ENCODE results near the gene CC2D2B. TPM values are rescaled to one million over a fixed set of nuclear protein-coding genes. Genes with fewer than 3 reads are reported as not detected.
"Not testable (repeated sequence)": the region's sequence is repeated elsewhere in the genome, so short reads cannot be mapped to it uniquely, and the experiment has no call there.

The CC2D2B gene
- total RNA-seq, 1 donor from 2014 or later: 0.77 TPM

DNA sequence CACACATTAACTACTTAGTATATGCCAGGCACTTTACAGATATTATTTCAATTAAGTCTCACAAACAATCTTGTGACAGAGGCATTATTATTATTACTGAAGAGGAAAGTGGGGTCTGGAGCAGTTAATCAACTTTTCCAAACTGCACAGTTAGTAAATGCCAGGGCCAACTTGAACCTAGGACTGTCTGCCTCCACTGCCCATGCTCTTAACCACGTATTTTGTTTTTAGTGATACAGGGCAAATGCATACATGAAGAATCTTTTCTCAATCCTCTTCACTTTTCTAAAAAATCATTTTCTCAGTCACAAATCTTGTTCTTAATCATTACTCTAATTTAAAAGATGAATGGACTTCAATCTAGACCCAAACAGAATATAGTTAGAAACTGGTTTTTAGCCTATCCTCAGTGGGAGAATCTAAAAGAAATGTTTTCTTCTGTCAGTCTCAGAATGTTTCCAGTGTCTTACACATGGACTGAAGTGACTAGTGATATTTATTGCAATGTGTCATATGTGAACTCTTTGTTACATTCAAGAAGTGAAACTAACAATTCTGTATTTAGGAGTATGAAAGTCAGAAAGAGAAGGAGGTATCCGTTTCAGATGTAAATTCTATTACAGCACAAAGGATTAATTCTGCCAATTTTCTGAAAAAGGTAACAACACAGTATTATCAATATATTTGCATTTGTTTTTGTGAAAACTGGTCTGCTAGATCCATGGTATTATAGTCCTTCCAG, 80.1 kb downstream of the CC2D2B start:
- TF ChIP-seq, protein P1, sequence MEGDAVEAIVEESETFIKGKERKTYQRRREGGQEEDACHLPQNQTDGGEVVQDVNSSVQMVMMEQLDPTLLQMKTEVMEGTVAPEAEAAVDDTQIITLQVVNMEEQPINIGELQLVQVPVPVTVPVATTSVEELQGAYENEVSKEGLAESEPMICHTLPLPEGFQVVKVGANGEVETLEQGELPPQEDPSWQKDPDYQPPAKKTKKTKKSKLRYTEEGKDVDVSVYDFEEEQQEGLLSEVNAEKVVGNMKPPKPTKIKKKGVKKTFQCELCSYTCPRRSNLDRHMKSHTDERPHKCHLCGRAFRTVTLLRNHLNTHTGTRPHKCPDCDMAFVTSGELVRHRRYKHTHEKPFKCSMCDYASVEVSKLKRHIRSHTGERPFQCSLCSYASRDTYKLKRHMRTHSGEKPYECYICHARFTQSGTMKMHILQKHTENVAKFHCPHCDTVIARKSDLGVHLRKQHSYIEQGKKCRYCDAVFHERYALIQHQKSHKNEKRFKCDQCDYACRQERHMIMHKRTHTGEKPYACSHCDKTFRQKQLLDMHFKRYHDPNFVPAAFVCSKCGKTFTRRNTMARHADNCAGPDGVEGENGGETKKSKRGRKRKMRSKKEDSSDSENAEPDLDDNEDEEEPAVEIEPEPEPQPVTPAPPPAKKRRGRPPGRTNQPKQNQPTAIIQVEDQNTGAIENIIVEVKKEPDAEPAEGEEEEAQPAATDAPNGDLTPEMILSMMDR (IDR thresholded peaks at IDR 0.05; ENCODE audit: unreplicated experiment): no peak
- DNase-seq (ENCODE audit: low spot score, unreplicated experiment): no peak
- H3K4me1 Mint-ChIP-seq (ENCODE audit: low read depth): no peaks in the 10 kb centered on the region
- H3K27ac Mint-ChIP-seq: no peak overlapping the region
- H3K36me3 Mint-ChIP-seq (ENCODE audit: insufficient read depth): no peaks in the 10 kb centered on the region
- H3K4me3 Mint-ChIP-seq (ENCODE audit: low read depth): no peak overlapping the region
- H3K27me3 Mint-ChIP-seq: peaks cover 14% of the 10 kb centered on the region
- no peaks in the 10 kb centered on the region for H3K9me3 Mint-ChIP-seq (ENCODE audit: low read depth)

DNA sequence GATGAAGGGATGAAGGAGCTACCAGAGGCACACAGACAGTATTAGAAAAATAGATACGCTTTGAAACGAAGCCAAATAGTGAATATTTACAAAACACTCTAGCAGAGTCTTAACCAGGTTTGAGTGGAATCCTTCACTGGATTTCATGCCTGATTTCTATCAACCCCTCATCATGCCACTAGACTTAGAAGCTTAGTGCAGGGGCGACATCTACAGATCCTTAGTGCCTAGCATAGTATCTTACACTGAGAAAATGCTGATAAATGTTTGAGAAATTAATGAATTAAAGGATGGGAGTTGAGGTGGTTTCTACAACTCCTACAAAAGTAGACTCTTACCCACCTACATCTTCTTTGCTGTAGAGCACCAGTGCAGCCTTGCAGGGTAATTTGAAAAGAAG, 80.9 kb downstream of the CC2D2B start:
- DNase-seq (ENCODE audit: low spot score, unreplicated experiment): no peak
- H3K36me3 Mint-ChIP-seq (ENCODE audit: insufficient read depth): no peaks in the 10 kb centered on the region
- H3K27me3 Mint-ChIP-seq: peaks cover 14% of the 10 kb centered on the region
- TF ChIP-seq, protein P1 (IDR thresholded peaks at IDR 0.05; ENCODE audit: unreplicated experiment): no peak
- no peak overlapping the region for H3K4me3 Mint-ChIP-seq (ENCODE audit: low read depth)
- H3K4me1 Mint-ChIP-seq (ENCODE audit: low read depth): no peaks in the 10 kb centered on the region
- H3K27ac Mint-ChIP-seq: no peak overlapping the region
- no peaks in the 10 kb centered on the region for H3K9me3 Mint-ChIP-seq (ENCODE audit: low read depth)

DNA sequence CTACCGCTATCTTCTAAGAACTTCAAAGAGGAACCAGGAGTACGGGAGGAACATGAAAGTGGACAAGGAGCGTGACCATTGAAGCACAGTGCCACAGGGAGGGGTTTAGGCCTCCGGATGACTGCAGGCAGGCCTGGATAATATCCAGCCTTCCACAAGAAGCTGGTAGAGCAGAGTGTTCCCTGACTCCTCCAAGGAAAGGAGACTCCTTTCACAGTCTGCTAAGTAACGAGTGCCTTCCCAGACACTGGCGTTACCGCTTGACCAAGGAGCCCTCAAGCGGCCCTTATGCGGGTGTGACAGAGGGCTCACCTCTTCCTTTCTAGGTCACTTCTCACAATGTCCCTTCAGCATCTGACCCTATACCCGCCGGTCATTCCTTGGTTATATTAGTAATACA, 86.6 kb downstream of the CC2D2B start:
- H3K36me3 Mint-ChIP-seq (ENCODE audit: insufficient read depth); H3K4me1 Mint-ChIP-seq (ENCODE audit: low read depth); DNase-seq (ENCODE audit: low spot score, unreplicated experiment); H3K9me3 Mint-ChIP-seq (ENCODE audit: low read depth); H3K4me3 Mint-ChIP-seq (ENCODE audit: low read depth); H3K27ac Mint-ChIP-seq: not testable (repeated sequence)
- H3K27me3 Mint-ChIP-seq: peaks cover 10% of the 10 kb centered on the region

DNA sequence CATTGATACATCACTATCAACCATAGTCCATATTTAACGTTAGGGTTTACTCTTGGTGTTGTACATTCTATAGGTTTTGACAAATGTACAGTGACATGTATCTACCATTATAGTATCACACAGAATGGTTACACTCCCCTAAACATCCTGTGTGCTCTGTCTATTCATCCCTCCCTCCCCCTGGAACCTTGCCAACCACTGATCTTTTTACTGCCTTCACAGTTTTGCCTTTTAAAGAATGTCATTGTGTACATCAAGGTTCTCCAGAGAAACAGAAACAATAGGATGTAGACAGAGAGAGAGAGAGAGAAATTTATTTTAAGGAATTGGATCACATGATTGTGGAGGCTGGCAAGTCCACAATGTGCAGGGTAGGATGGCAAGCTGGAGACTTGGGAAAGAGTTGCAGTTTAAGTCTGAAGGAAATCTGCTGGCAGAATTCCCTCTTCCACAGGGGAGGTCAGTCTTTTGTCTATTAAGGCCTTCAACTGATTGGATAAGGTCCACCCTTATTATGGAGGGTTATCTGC, 90.5 kb downstream of the CC2D2B start:
- Mint-ChIP-seq H3K4me3 (ENCODE audit: low read depth) (no peak overlapping the region), H3K9me3 (ENCODE audit: low read depth) (no peaks in the 10 kb centered on the region), H3K27me3 (no peaks in the 10 kb centered on the region), H3K27ac (peak overlapping the region; percentile 32), H3K4me1 (ENCODE audit: low read depth) (no peaks in the 10 kb centered on the region), H3K36me3 (ENCODE audit: insufficient read depth) (no peaks in the 10 kb centered on the region)
- no peak for DNase-seq (ENCODE audit: low spot score, unreplicated experiment)
- TF ChIP-seq, protein P1 (IDR thresholded peaks at IDR 0.05; ENCODE audit: unreplicated experiment): no peak

DNA sequence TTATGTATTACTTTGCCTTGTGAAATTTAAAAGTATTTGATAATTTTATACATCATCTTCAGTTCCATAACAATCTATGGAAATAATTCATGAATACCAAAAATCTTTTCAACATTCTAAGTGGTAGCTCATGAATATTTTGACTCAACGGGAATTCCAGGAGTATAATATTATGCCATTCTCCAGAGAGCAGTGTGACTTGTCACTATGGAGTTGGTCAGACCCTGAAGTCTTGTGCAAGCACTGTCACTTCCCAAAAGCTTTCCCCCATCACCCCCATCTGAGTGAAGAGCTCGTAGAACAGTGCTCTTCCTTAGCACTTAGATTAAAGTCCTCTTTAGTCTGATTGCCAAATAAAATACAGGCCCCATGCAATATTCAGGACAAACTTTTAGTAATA, 106.2 kb downstream of the CC2D2B start:
- Mint-ChIP-seq H3K27ac (no peak overlapping the region), H3K9me3 (ENCODE audit: low read depth) (no peaks in the 10 kb centered on the region), H3K4me3 (ENCODE audit: low read depth) (no peak overlapping the region), H3K4me1 (ENCODE audit: low read depth) (peaks cover 7% of the 10 kb centered on the region), H3K36me3 (ENCODE audit: insufficient read depth) (no peaks in the 10 kb centered on the region), H3K27me3 (no peaks in the 10 kb centered on the region)
- no peak for DNase-seq (ENCODE audit: low spot score, unreplicated experiment)
- TF ChIP-seq, protein P1 (IDR thresholded peaks at IDR 0.05; ENCODE audit: unreplicated experiment): no peak

Data from progenitor cell of endocrine pancreas (in vitro differentiated cells).